GM23248 (cell line): ENCODE data around the gene ARID3B. TPM values are rescaled to one million over a fixed set of nuclear protein-coding genes. Genes with fewer than 3 reads are reported as not detected.

Experiments
- DNase-seq: peaks from one replicate; pipeline ENCODE4 v3.0.0-alpha.2; 2015
- H2AFZ ChIP-seq: fragments of 200-600 bp; sonication (generic); 2 replicates; pipeline ENCODE4 v1.6.1; 2016; ENCODE audit warnings: antibody characterized with exemption
- H3F3A ChIP-seq: fragments of 200-600 bp; sonication (generic); 2 replicates; pipeline ENCODE4 v1.6.1; 2016; ENCODE audit warnings: mild to moderate bottlenecking, antibody characterized with exemption, mixed run types; ENCODE audit not compliant: insufficient read depth
- H3K27ac ChIP-seq: fragments of 200-600 bp; sonication (generic); 2 replicates; pipeline ENCODE4 v1.5.1; 2016; ENCODE audit warnings: mild to moderate bottlenecking
- H3K27me3 ChIP-seq: fragments of 200-600 bp; sonication (generic); replicated peaks from 2 replicates; pipeline ENCODE4 v1.6.1; 2016; ENCODE audit warnings: mild to moderate bottlenecking; ENCODE audit not compliant: insufficient read depth
- H3K36me3 ChIP-seq: fragments of 200-600 bp; sonication (generic); 2 replicates; pipeline ENCODE4 v1.6.1; 2016; ENCODE audit warnings: low read depth, mild to moderate bottlenecking
- H3K4me1 ChIP-seq: fragments of 200-600 bp; sonication (generic); 2 replicates; pipeline ENCODE4 v1.6.1; 2016; ENCODE audit warnings: mild to moderate bottlenecking; ENCODE audit not compliant: insufficient read depth
- H3K4me2 ChIP-seq: fragments of 200-600 bp; sonication (generic); one replicate; pipeline ENCODE4 v1.6.1; 2016; ENCODE audit warnings: mild to moderate bottlenecking; ENCODE audit not compliant: unreplicated experiment
- H3K4me3 ChIP-seq: fragments of 200-600 bp; sonication (generic); 2 replicates; pipeline ENCODE4 v1.5.1; 2016; ENCODE audit warnings: mild to moderate bottlenecking
- H3K79me2 ChIP-seq: fragments of 200-600 bp; sonication (generic); 2 replicates; pipeline ENCODE4 v1.6.1; 2016; ENCODE audit warnings: mild to moderate bottlenecking; ENCODE audit not compliant: insufficient read depth
- H3K9ac ChIP-seq: fragments of 200-600 bp; sonication (generic); 2 replicates; pipeline ENCODE4 v1.6.1; 2016; ENCODE audit warnings: mild to moderate bottlenecking
- H3K9me2 ChIP-seq: fragments of 200-600 bp; sonication (generic); 2 replicates; pipeline ENCODE4 v1.6.1; 2016; ENCODE audit warnings: mixed run types, mild to moderate bottlenecking, moderate library complexity; ENCODE audit not compliant: insufficient read depth
- H3K9me3 ChIP-seq: fragments of 200-600 bp; sonication (generic); one replicate; pipeline ENCODE4 v1.6.1; 2017; ENCODE audit warnings: low read depth
- H4K20me1 ChIP-seq: fragments of 200-600 bp; sonication (generic); 2 replicates; pipeline ENCODE4 v1.6.0; 2016; ENCODE audit not compliant: insufficient read depth
- EZH2 ChIP-seq: fragments of 200-600 bp; sonication (generic); IDR thresholded peaks from 2 replicates; pipeline ENCODE4 v1.6.1; 2018; ENCODE audit warnings: antibody characterized with exemption, mild to moderate bottlenecking; ENCODE audit not compliant: insufficient read depth, poor library complexity, severe bottlenecking
- EZH2phosphoT487 ChIP-seq: fragments of 200-600 bp; sonication (generic); IDR thresholded peaks from 2 replicates; pipeline ENCODE4 v1.6.1; 2018; ENCODE audit warnings: antibody characterized with exemption, moderate library complexity, mild to moderate bottlenecking, low read depth; ENCODE audit not compliant: insufficient read depth
- WGBS, 2 experiments: methylation state at CpG; one replicate each; pipeline ENCODE4 v1.1.6; 2015 to 2017; ENCODE audit warnings: low lambda C conversion rate in 2 of 2, low coverage in 1 of 2; ENCODE audit errors: missing lambda C conversion rate in 2 of 2; 5-methylcytosine and 5-hydroxymethylcytosine counted together
- in situ Hi-C: fragments of 300-500 bp; cut with MboI; formaldehyde crosslinking; loops from 2 replicates; pipeline ENCODE4 v1.15.0; 2020
- polyA plus RNA-seq: library from polyadenylated mRNA; unstranded; fragments of >200 nt; fragmentation: Nextera tagmentation; extraction: Ambion mirVana; gene quantifications from 2 replicates; pipeline ENCODE4 v1.2.1, GENCODE V29; 2016
- total RNA-seq: library from RNA; depleted of rRNA; stranded (reverse); fragments of >200 nt; shearing (Covaris generic); gene quantifications from 2 replicates; pipeline ENCODE4 v1.2.3, GENCODE V29; 2014

The ARID3B gene
- total and polyA plus RNA-seq, 2 experiments from 2014 or later = 2.1 to 4.9 TPM

DNA sequence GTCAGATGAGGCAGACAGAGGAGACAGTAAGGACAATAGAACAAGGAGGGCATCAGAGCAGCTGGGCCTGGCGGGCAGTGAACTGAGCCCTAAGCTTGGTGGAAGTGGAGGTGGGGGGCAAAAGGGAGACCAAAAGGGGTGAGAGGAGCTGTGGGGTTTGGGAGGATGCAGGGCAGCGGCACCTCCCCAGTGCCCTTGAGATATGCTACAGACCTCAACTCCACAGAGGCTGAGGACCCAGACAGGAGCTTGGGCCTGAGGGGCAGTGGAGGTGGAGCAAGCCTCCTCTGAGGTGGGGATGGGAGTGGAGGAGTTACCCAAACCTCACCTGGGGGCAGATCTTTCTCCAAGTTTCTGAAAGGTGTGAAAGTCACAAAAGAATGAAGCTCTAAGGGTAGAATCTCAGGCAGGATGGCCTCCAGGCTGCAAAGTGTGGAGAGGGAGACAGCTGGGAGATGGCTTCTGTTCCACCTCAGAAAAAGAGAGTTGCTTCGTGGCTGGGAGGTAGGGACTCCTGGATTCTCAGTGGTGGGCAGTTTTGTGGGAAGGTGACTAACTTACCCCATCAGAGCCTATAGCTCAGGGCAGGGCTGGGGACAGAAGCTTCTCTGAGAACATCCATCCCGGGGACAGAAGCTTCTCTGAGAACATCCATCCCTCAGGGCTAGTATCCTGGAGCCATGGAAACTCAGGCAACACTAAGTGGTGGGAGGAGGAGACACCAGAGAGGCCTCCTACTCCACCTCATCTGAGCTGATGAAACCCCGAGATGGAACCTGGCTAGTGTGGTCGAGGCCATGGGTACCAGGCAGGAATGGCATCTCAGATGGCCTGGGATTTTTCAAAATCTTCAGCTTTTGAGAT, 72.3 kb downstream of the ARID3B start:
- TF ChIP-seq EZH2 (no peak), EZH2phosphoT487 (no peak)
- H3K27ac ChIP-seq = no peak overlapping the region
- H3K79me2 ChIP-seq = peaks cover 27% of the 10 kb centered on the region
- H3K9me3 ChIP-seq = no peaks in the 10 kb centered on the region
- H3K4me1 ChIP-seq = peaks cover 16% of the 10 kb centered on the region
- no peak overlapping the region for H3K4me2 ChIP-seq
- peaks cover 8% of the 10 kb centered on the region for H4K20me1 ChIP-seq
- H3K9ac ChIP-seq = no peak overlapping the region
- H3K36me3 ChIP-seq = no peaks in the 10 kb centered on the region
- 67 to 77% methylated on average over 6 of the region's 6 CpGs for WGBS, 2 experiments
- in situ Hi-C loops = no loop called here
- H3K27me3 ChIP-seq = no peaks in the 10 kb centered on the region
- no peak overlapping the region for H2AFZ ChIP-seq
- no peaks in the 10 kb centered on the region for H3K9me2 ChIP-seq
- peaks cover 24% of the 10 kb centered on the region for H3F3A ChIP-seq
- no peak overlapping the region for H3K4me3 ChIP-seq
- peak; percentile 49 for DNase-seq

DNA sequence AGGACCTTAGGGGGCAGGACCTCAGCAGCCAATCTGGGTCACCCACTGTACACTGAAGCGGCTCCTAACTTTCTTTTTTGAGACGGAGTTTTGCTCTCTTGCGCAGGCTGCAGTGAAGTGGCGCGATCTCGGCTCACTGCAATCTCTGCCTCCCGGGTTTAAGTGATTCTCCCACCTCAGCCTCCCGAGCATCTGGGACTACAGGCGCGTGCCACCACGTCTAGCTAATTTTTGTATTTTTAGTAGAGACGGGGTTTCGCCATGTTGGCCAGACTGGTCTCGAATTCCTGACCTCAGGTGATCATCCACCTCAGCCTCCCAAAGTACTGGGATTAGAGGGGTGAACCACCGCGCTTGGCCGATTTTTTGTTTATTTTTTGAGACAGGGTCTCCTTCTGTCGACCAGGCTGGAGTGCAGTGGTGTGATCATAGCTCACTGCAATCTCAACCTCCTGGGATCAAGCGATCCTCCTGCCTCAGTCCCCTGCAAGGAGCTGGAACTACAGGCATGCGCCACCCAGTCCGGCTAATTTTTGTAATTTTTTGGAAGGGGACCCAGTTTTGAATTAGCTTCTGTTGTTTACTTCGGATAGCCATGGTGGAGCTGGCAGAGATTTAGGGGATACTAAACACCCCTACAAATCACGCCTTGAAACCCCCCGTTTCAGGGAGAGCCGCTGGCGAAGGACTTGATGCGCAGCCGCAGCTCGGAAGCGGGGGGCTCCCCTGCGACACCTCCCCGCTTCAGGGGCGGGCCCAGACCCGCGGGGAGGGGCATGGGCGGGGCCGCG, 73.1 kb downstream of the ARID3B start:
- Histone ChIP-seq H3K9me3 (no peaks in the 10 kb centered on the region), H3K4me3 (peak overlapping the region; percentile 80), H2AFZ (peak overlapping the region; percentile 89), H3K27me3 (no peaks in the 10 kb centered on the region), H3K9ac (peak overlapping the region; percentile 98), H3K27ac (peak overlapping the region; percentile 90), H3K4me1 (peaks cover 16% of the 10 kb centered on the region), H3K9me2 (no peaks in the 10 kb centered on the region), H3K79me2 (peaks cover 35% of the 10 kb centered on the region), H3K4me2 (peak overlapping the region; percentile 82), H3K36me3 (no peaks in the 10 kb centered on the region), H3F3A (peaks cover 24% of the 10 kb centered on the region), H4K20me1 (peaks cover 10% of the 10 kb centered on the region)
- no peak for DNase-seq
- 34 to 43% methylated on average over 26 to 37 of the region's 38 CpGs for WGBS, 2 experiments
- TF ChIP-seq EZH2phosphoT487 (no peak), EZH2 (no peak)
- in situ Hi-C loops = no loop called here

DNA sequence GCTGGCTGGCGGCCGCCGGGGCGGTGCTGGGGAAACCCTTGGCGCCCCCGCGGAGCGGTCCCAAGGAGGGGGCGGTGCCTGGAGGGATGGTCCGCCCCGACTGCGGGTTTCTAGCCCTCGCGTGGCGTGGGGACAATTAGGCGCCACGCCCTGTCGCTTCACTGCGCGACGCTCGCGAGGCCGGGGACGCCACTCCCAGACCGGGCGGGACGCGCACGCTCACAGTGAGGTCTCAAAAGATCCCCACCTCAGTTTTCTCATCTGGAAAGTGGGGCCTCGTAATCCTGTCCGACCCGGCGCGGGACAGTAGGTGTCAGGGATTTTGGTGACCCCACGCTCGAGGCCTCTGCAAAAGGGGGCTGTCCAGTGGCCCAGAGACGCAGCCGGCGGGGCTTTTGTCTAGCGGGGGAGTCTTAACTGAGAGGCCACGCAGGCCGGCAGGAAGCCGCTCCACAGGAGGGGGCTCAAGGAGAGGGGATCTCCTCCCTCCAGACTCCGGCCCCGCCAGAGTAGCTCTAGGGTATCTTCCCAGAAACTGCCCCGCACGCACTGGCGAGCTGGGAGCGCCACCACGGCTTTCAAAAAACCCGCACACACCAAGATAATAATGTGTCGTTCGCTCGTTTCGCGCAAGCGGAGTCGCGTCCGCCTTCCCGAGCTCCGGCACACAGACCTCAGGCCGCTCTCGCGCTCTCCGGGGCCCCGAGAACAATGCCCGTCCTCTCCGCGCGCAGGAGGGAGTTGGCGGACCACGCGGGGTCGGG, 73.9 kb downstream of the ARID3B start:
- Histone ChIP-seq H3K4me3 (peak overlapping the region; percentile 80), H3K4me2 (peak overlapping the region; percentile 82), H2AFZ (peak overlapping the region; percentile 89), H3K79me2 (peaks cover 43% of the 10 kb centered on the region), H3K9me3 (no peaks in the 10 kb centered on the region), H4K20me1 (peaks cover 10% of the 10 kb centered on the region), H3K9me2 (no peaks in the 10 kb centered on the region), H3F3A (peaks cover 24% of the 10 kb centered on the region), H3K9ac (peak overlapping the region; percentile 98), H3K4me1 (peaks cover 16% of the 10 kb centered on the region), H3K27me3 (no peaks in the 10 kb centered on the region), H3K36me3 (no peaks in the 10 kb centered on the region), H3K27ac (peak overlapping the region; percentile 90)
- TF ChIP-seq EZH2phosphoT487 = no peak
- no peak for TF ChIP-seq EZH2
- 1 to 2% methylated on average over 46 to 65 of the region's 76 CpGs for WGBS, 2 experiments
- DNase-seq = peak; percentile 91
- in situ Hi-C loops = no loop called here
